ENCODE results near the gene GRM4.

DNA sequence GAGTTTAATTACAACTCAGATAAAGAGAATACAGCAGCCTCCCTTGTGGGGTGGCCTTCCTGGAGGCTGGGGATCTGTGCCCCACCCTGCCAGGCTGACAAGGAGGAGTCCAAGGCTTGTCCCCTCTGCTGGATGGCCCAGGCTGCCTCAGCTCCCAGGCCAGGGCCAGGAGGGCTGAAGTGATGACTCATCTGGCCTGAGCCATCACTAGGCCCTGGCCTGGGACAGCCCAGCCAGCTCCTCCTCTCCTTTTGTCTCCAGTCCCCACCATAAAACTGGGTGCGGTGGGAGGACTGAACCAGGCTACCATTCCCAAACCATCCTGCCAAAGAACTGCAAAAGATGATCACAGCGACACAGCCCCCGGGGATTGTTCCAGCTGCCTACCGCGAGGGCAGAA is 15.0 kb downstream of the GRM4 start:
- TF ChIP-seq, protein P1, sequence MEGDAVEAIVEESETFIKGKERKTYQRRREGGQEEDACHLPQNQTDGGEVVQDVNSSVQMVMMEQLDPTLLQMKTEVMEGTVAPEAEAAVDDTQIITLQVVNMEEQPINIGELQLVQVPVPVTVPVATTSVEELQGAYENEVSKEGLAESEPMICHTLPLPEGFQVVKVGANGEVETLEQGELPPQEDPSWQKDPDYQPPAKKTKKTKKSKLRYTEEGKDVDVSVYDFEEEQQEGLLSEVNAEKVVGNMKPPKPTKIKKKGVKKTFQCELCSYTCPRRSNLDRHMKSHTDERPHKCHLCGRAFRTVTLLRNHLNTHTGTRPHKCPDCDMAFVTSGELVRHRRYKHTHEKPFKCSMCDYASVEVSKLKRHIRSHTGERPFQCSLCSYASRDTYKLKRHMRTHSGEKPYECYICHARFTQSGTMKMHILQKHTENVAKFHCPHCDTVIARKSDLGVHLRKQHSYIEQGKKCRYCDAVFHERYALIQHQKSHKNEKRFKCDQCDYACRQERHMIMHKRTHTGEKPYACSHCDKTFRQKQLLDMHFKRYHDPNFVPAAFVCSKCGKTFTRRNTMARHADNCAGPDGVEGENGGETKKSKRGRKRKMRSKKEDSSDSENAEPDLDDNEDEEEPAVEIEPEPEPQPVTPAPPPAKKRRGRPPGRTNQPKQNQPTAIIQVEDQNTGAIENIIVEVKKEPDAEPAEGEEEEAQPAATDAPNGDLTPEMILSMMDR (IDR thresholded peaks at IDR 0.05) = no peak
- TF ChIP-seq EZH2 (IDR thresholded peaks at IDR 0.05) = no peak
